WTC11 (cell line): Measurements from ENCODE around the gene SSTR1.

Experiments used
- CBFB ChIP-seq: sonication (generic); formaldehyde crosslinking; IDR thresholded peaks from 2 replicates; pipeline ENCODE4 v1.8.1; 2022; ENCODE audit warnings: mild to moderate bottlenecking, low read depth, missing genetic modification reagents
- E2F1 ChIP-seq: sonication (generic); formaldehyde crosslinking; IDR thresholded peaks from 2 replicates; pipeline ENCODE4 v1.8.0; 2022; ENCODE audit warnings: mild to moderate bottlenecking, missing genetic modification reagents
- ELF4 ChIP-seq: sonication (generic); formaldehyde crosslinking; IDR thresholded peaks from 2 replicates; pipeline ENCODE4 v1.8.1; 2022; ENCODE audit warnings: low read depth, mild to moderate bottlenecking, moderate library complexity, missing genetic modification reagents
- ESRRA ChIP-seq: sonication (generic); formaldehyde crosslinking; IDR thresholded peaks from 2 replicates; pipeline ENCODE4 v1.8.1; 2022; ENCODE audit warnings: mild to moderate bottlenecking, missing genetic modification reagents, borderline replicate concordance
- FOXJ3 ChIP-seq: sonication (generic); formaldehyde crosslinking; IDR thresholded peaks from 2 replicates; pipeline ENCODE4 v1.9.0; 2021; ENCODE audit warnings: missing genetic modification reagents, mild to moderate bottlenecking, borderline replicate concordance
- JUN ChIP-seq: sonication (generic); formaldehyde crosslinking; IDR thresholded peaks from 2 replicates; pipeline ENCODE4 v1.8.0; 2023; ENCODE audit warnings: mild to moderate bottlenecking, missing genetic modification reagents
- TP53 ChIP-seq: sonication (generic); formaldehyde crosslinking; IDR thresholded peaks from 2 replicates; pipeline ENCODE4 v1.8.1; 2023; ENCODE audit warnings: mild to moderate bottlenecking, missing genetic modification reagents
- USF1 ChIP-seq: sonication (generic); formaldehyde crosslinking; IDR thresholded peaks from 2 replicates; pipeline ENCODE4 v1.8.0; 2022; ENCODE audit warnings: mild to moderate bottlenecking, missing genetic modification reagents
- TF ChIP-seq, protein P1 (sequence below): fragments of 200-600 bp; IDR thresholded peaks from 2 replicates; pipeline ENCODE4 v1.8.0; 2022; ENCODE audit warnings: antibody characterized with exemption
- TF ChIP-seq, protein P2 (sequence below): sonication (generic); formaldehyde crosslinking; IDR thresholded peaks from 2 replicates; pipeline ENCODE4 v1.8.1; 2022; ENCODE audit warnings: low read depth, missing genetic modification reagents, borderline replicate concordance
- TF ChIP-seq, protein P3 (sequence below): sonication (generic); formaldehyde crosslinking; IDR thresholded peaks from 2 replicates; pipeline ENCODE4 v1.8.1; 2022; ENCODE audit warnings: low read depth, mild to moderate bottlenecking, moderate library complexity, missing genetic modification reagents, borderline replicate concordance

- TF ChIP-seq, protein P1, sequence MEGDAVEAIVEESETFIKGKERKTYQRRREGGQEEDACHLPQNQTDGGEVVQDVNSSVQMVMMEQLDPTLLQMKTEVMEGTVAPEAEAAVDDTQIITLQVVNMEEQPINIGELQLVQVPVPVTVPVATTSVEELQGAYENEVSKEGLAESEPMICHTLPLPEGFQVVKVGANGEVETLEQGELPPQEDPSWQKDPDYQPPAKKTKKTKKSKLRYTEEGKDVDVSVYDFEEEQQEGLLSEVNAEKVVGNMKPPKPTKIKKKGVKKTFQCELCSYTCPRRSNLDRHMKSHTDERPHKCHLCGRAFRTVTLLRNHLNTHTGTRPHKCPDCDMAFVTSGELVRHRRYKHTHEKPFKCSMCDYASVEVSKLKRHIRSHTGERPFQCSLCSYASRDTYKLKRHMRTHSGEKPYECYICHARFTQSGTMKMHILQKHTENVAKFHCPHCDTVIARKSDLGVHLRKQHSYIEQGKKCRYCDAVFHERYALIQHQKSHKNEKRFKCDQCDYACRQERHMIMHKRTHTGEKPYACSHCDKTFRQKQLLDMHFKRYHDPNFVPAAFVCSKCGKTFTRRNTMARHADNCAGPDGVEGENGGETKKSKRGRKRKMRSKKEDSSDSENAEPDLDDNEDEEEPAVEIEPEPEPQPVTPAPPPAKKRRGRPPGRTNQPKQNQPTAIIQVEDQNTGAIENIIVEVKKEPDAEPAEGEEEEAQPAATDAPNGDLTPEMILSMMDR, result no peak
- no peak for TF ChIP-seq ESRRA
- no peak for TF ChIP-seq ELF4 (CRISPR knock-in tag)
- no peak for TF ChIP-seq USF1 (CRISPR knock-in tag)
- TF ChIP-seq, protein P2, sequence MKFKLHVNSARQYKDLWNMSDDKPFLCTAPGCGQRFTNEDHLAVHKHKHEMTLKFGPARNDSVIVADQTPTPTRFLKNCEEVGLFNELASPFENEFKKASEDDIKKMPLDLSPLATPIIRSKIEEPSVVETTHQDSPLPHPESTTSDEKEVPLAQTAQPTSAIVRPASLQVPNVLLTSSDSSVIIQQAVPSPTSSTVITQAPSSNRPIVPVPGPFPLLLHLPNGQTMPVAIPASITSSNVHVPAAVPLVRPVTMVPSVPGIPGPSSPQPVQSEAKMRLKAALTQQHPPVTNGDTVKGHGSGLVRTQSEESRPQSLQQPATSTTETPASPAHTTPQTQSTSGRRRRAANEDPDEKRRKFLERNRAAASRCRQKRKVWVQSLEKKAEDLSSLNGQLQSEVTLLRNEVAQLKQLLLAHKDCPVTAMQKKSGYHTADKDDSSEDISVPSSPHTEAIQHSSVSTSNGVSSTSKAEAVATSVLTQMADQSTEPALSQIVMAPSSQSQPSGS (CRISPR knock-in tag), result no peak
- no peak for TF ChIP-seq FOXJ3 (CRISPR knock-in tag)
- TF ChIP-seq E2F1, result no peak
- no peak for TF ChIP-seq JUN
- no peak for TF ChIP-seq CBFB
- no peak for TF ChIP-seq TP53 (CRISPR knock-in tag)
- TF ChIP-seq, protein P3, sequence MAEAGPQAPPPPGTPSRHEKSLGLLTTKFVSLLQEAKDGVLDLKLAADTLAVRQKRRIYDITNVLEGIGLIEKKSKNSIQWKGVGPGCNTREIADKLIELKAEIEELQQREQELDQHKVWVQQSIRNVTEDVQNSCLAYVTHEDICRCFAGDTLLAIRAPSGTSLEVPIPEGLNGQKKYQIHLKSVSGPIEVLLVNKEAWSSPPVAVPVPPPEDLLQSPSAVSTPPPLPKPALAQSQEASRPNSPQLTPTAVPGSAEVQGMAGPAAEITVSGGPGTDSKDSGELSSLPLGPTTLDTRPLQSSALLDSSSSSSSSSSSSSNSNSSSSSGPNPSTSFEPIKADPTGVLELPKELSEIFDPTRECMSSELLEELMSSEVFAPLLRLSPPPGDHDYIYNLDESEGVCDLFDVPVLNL, result no peak
These were observed 348 bp upstream of the SSTR1 start for GRCh38 chr14:38207377-38207735.
